ENCODE results near the gene NDUFS1.

DNA sequence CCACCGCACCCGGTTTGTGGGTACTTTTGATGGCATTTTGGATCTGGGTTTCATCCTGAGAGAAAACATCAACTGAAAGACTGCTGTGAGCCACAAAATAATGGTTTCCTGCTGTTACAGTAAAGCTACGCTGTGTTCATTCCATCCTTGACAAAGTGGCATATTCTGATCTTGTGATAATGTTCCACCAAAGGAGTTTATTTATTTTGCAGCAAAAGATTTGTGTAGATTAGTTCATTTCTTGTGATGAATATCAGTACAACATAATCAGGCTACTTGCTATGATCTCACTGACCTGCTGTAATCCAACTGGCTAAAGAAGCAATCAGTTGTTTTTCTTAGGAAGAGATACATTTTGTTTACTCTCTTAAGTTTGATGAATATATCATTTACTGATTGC lies 45.5 kb upstream of the NDUFS1 start:
- TF ChIP-seq, protein P1, sequence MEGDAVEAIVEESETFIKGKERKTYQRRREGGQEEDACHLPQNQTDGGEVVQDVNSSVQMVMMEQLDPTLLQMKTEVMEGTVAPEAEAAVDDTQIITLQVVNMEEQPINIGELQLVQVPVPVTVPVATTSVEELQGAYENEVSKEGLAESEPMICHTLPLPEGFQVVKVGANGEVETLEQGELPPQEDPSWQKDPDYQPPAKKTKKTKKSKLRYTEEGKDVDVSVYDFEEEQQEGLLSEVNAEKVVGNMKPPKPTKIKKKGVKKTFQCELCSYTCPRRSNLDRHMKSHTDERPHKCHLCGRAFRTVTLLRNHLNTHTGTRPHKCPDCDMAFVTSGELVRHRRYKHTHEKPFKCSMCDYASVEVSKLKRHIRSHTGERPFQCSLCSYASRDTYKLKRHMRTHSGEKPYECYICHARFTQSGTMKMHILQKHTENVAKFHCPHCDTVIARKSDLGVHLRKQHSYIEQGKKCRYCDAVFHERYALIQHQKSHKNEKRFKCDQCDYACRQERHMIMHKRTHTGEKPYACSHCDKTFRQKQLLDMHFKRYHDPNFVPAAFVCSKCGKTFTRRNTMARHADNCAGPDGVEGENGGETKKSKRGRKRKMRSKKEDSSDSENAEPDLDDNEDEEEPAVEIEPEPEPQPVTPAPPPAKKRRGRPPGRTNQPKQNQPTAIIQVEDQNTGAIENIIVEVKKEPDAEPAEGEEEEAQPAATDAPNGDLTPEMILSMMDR (IDR thresholded peaks at IDR 0.05; ENCODE audit: low read length): no peak
- no peak for TF ChIP-seq EZH2 (optimal IDR thresholded peaks at IDR 0.05; ENCODE audit: low read depth, low read length)

All from MM.1S (cell line).